Hematopoietic multipotent progenitor cell treated with erythropoietin and hydrocortisone succinate and interleukin-3 and kit ligand, for 15 days (in vitro differentiated cells): ENCODE measurements around the gene GRAMD1C.
"Not testable (repeated sequence)": the region's sequence is repeated elsewhere in the genome, so short reads cannot be mapped to it uniquely, and the experiment has no call there.

Experiments used
- DNase-seq: peaks from one replicate; pipeline ENCODE4 v3.0.0-alpha.2; 2015; ENCODE audit warnings: low spot score

GRAMD1C gene

DNA sequence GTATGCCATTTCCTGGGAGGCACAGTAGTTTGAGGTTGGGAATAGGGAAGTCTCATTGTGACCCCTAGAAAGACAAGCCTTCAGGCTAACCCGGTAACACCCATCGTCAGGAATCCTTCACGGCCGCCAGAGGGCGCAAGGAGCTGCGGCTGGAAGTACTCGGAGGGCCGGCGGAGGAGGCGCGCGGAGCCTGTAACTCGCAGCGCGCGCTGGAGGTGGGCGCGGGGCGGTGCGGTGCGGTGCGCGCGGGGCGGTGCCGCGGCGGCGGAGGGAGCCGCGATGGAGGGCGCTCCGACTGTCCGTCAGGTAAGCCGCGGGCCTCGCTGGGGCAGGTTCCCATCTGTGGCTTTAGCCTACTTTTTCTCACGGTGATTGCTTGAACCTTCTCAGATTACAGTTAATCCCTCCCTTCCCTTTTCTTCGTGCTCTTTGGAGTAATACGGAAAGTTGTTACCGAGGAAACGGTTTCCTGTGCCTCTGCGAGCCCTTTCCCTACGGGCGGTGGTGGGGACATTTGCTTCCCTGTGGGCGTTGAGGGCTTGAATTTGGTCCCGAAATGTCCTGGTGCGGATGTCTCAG is at the start of gene GRAMD1C:
TSS of gene GRAMD1C (plus strand) at position 158 of the 579 bp plus-strand sequence. CDS start at position 280, 122 bp downstream.
- peak; percentile 81 for DNase-seq

DNA sequence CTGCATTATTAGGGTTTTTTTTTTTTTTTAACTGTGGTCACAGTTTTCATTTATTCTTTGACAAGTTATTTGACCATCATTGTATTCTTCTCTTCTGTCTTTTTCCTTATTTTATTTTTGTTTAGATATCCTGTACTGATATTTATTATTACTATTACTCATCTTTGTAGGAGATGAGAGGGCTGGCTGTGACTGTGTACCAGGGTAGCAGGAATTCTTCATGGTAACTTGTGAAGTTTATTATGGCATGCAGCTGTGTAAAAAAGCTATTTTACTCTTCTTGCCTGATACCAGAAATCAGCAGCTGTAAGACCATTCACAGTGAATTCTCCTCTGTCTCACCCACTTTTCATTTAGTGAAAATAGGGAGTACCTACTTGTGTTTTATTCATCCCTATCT is 47.2 kb upstream of the GRAMD1C start:
- DNase-seq = no peak

DNA sequence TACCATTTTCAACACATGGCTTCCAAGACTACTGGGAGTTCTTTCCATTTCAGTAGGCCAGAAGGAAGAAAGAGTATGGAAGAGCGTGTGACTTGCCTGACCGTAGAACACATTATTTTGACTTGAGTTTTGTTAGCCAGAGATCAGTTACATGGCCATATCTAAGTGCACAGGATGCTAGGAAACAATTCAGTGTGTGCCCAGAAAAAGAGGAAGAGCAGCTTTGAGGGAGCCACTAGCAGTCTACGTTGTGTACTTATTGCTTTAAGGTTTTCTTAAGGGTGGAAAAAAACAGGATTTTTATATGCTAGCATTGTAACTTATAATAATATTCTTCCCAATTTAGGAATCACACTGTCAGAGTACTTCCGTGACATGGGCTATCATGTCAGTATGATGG is 44.1 kb upstream of the GRAMD1C start:
- no peak for DNase-seq

DNA sequence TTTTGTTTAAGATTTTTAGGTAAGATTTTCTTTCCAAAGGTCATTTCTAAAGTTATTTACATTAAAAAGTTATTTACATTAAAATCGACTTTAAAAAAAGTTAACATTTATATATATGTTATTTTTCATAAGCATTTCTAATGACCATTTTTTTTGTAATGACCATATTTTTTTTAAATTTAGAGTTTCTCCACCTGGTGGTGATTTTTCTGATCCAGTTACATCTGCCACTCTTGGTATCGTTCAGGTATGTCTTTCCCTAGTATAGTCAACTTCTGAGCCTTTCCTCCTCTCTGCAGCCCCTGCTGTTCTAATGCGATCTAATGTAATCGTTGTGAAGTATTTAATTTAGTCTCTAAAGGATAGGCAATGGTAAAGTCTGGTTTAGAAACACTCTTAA is 42.9 kb upstream of the GRAMD1C start:
- no peak for DNase-seq

DNA sequence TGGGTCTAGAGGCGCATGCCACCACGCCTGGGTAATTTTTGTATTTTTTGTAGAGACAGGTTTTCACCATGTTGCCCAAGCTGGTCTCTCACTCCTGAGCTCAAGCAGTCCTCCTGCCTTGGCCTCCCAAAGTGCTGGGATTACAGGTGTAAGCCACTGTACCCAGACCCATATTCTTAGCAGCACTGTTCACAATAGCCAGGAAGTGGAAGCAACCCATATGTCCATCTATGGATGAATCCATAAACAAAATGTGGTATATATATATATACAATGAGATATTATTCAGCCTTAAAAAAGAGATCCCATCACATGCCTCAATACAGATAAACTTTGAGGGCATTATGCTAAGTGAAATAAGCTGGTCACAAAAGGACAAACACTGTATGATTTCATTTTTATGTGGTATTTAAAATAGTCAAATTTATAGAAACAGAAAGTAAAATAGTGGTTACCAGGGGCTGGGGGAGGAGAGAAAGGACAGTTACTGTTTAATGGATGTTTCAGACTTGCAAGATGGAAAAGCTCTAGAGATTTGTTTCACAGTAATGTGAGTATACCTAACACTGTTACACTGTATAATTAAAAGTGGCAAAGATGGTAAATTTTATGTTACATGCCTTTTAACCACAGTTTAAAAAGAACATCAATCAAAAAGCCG is 35.7 kb upstream of the GRAMD1C start:
- no peak for DNase-seq

DNA sequence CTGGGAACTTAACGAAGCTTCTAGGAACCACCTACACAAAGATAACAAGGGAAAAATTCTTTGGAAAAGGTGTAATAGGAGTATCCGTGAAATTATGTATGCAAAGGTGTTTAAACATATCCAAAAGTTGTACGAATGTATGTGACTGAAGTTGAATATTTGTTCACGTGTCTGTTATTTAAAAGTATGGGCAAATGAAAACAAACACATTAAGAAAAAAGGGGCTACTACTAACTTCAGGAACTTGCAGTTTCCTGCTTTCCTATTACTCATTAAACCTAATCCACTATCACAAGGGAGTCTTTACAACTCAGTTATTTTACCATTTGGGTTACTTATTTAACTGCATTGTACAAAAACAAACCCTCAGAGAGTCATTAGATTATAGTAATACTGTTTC is 33.9 kb upstream of the GRAMD1C start:
- no peak for DNase-seq

DNA sequence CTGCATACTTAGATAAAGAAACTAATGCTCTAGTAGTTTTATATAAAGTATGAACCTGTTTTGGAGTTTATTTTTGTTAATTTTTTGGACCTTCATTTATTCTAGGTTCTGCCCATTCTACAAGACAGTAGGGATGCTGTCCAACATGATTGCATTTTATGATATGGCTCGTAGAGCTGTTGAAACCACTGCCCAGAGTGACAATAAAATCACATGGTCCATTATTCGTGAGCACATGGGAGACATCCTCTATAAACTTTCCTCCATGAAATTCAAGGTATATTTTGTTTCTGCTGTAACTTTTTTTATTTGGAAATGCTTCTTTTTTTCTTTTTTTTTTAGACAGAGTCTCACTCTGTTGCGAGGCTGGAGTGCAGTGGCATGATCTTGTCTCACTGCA is 33.3 kb upstream of the GRAMD1C start:
- DNase-seq = no peak

DNA sequence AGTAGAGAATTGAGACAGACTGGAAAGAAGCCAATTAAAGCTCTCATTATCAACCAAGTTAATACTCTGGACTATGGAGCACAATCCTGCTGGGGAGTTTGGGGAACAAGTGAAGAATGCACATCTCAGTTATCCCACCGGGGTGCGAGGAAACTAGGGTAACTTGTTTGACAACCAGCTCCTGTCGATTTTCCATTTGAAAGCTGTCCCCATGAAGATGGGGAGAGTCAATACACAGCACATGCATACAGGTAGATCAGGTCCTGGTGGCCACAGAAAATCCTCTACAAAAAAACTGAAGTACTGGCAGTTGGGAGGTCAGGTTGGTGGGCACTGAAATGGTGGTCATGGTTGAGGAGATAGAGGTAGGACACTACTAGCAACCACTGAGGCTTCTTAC is 25.7 kb upstream of the GRAMD1C start:
- DNase-seq = no peak

DNA sequence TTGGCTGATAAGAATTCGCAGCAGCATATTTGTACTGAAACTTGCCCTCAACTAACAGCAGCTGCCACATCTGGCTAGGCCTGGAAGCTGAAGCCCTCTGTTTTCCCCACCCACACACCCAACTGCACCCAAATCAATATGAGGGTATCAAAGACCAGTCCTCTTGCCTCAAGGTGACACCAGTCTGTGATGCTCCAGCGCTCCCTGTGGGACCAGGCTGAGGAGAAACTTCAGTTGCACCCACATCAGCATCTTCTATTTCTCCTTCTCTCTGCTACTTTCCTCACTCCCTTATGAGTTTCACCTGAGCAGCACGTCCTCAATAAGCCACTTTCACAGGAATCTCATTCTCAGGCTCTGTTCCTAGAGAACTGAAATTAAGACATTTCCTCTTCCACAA is 18.7 kb upstream of the GRAMD1C start:
- DNase-seq = no peak

DNA sequence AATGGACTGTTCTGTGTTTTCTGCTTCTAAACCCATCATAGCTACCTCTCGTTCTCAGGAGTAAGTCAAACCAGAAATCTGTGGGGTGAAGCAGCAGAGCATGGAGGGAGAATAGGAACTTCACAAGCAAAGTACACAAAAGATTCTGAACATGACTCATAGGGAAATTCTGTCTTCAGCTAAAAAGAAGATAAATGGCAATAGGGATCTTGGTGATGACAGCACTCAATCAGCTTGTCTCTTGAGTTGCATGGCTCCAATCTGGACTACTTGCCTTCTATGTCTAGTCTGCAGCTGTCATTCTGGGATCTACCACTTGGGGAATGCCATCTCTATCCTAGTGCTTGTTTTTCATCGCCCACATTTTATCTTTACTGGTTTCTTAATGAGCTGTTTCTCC is 13.5 kb upstream of the GRAMD1C start:
- DNase-seq = no peak

DNA sequence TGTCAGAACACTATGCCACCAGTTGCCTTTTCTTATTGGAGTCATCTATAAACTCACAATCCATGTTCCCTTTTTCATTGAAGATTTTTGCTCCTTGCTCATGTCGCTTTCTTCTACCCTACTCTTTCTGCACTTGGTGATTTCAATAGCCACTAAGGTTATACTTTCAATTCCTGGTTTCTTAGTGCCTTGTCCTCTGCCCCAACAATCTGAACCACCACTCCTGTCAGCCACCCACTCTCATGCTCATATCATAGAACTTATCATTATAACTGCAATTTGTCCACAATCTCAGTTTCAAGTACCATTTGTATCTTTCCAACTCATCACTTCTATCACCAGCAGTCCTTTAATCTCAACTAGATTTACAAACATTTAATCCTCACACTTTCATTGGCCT is 10.0 kb upstream of the GRAMD1C start:
- no peak for DNase-seq

DNA sequence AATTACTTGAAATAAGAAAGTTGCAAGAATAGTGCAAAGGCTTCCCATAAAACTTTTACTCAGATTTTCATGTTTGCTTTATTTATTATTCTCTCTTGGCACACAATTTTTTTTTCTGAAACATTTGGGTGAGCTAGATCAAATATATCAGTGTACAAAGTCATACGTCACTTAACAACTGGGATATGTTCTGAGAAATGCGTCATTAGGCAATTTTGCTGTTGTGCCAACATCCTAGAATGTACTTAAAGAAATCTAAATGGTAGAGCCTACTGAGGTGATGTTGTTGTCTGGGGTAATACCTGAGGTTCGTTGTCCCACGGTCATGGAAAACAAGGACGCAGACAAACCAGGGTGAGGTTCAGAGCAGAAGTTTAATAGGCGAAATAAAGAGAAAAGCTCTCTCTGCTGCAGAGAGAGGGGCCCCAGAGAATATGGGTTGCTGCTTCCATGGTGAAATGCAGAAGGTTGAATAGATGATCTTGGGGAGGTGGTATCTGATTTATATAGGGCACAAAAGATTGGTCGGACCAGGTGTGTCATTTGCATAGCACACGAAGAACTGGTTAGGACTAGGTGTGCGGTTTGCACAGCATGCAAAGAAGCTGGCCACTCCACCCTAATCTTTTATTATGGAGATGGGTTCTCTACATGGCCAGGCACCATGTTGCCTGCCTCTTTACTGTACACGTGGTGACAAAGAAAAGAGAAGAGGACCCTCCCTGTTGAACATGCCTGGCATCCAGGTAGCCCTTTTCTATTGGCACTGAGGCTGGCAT is 8.8 kb upstream of the GRAMD1C start:
- no peak for DNase-seq

DNA sequence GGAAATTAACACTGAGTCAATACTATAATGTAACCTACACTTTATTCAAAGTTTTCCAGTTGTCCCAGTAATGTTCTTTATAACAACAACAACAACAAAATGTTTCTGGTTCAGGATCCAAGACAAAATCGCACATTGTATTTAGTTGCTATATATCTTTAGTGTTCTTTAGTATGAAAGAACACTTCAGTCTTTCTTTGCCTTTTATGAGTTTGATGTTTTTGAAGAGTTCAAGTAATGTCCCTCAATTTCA is 7.6 kb upstream of the GRAMD1C start:
- no peak for DNase-seq

DNA sequence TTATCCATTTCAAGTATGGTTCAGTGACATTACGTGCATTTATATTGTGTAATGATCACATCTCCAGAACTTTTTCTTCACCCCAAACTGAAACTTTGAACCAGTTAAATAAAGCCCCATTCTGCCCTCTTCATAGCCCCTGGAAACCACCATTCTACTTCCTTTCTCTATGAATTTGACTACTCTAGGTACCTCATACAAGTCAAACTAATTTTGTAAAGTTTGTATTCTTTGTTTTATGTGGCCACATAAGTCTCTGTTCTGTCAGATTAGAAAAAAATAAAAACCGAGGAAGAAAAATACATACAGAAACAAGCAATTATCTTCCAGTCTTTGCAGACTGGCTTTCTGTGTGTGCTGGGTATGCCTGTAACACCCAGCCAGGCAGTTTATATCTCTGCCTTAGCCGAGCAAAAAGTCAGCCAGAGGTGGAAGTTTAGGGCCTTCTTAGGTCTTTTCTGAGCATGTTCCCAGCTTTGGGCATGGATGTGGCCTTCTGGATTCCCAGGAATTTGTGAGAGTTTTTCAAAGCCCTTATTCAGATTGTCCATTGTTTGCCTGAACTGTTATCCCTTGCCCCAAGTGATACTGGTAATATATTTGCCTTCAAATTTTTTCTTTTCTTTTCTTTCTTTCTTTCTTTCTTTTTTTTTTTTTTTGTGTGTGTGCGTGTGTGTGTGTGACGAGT is 6.0 kb upstream of the GRAMD1C start:
- no peak for DNase-seq

DNA sequence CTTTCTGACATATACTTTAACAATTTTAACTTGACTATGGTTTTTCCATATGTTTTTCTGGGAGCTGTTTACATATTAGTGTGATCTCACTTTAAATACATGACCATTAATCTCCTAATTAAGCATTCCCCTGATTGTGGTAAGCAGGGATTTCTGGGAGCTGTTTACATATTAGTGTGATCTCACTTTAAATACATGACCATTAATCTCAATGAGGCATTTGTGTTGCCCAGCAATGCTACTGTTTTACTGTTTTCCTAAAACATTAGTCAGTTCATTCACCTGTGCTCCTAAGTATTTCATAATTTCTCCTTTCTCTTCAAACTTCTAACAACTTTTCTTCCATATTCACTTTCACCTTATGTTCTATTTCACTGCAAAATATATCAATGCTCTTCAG is 3.6 kb upstream of the GRAMD1C start:
- no peak for DNase-seq

DNA sequence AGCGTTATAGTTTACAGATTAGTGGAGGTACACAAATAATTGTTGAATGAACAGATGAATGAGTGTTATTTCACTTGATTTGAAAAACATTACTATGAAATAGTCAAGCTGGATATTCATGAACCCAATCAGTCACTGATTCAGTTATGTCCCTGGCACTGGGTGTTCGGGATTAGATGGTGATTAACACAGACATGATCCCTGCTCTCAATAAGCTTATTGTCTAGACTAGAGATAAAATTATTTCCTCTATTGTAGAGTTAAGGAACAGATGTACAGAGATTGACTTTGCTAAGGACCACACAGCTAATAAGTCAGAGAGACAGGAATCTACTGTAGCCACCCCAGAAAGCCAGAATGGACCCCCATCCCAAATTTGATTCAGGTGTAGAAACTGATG is 963 bp downstream of the GRAMD1C start:
- DNase-seq = no peak

DNA sequence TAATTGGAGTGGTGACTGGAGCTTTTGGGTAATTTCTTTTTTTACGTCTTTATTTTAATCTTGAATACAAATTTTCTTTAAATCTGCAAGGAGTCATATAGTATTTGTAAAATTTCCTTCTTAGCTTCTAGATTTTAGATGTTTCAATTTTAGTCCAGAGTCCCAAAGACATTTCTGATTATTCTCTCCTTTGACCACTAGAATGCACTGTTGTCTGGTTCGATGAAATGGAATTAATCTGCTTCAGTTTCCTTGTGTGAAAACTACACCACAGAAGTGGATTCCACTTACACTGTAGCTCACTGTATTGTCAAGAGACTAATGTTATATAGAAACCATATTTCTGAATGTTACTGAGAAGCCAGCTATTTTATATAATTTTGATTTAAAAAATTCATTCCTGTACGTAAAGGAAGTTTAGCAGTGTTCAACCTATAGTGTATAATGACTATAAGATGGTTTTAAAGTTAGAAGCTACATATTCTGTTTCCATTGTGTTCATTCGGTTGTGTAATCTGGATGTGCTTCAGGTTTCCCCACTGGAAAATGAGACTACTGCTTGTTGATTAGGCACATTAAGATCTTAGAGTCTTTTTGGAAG is 6.1 kb downstream of the GRAMD1C start:
- peak; percentile 15 for DNase-seq

DNA sequence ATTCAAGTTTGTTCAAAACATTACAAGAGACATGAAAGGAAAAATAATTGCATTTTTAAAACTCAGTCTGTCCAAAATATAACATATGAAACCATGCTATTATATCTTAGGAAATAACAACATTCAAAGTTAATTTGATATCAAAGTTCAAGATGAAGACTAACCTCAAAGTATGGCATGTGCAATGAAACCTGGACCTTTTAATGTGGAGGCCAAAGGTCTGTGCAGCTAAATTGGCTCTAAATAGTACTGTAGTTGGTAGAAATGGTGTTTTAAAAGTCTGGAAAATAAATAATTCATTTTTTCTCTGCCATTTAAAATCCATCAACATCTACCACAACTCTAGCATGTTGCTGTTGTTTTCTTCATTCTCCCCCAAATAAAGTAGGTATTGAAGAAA is 8.7 kb downstream of the GRAMD1C start:
- no peak for DNase-seq

DNA sequence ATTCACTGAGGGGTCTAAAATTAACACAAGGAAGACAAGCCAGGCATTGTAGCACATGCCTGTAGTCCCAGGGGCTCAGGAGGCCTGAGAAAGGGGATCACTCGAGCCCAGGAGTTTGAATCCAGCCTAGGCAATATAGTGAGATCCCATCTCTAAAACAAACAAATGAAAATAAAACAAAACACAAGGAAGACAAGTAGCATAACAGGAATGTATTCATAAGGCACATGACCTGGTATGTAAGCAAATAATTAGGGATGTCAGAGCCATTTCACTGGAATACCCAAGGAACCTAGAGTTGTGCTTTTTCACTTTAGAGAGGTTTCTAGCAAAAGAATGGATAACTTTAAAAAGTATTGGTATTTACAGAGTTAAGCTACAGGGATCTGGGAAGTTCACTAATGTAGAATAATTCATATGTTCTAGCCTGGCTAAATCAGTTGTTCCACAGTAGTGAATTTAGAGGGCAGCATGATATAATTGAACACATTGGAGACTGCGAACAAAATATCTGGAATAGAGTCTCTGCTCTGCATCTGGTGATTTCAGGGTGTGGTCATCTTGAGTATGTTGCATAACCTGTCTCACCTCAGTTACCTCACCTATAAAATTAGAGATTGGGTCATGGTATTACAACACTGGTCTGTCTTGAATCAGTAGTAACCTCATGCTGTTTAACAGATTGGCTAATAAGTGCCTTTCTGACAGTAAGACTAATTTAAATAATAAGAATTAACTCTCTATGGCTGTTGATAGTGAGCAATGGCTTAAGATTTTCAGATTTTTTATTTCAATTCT is 9.3 kb downstream of the GRAMD1C start:
- no peak for DNase-seq

DNA sequence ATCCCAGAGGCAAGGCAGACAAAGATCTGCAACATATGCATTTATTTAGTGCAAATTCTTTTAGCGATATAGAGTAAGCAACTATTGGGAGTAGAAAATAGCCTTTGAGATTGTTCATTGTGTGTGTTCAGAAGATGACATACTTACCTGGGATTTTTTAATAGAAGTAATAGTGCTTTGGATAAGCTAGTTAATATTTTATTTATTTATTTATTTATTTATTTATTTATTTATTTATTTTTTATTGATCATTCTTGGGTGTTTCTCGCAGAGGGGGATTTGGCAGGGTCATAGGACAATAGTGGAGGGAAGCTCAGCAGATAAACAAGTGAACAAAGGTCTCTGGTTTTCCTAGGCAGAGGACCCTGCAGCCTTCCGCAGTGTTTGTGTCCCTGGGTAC is 10.5 kb downstream of the GRAMD1C start:
- not testable (repeated sequence) for DNase-seq

DNA sequence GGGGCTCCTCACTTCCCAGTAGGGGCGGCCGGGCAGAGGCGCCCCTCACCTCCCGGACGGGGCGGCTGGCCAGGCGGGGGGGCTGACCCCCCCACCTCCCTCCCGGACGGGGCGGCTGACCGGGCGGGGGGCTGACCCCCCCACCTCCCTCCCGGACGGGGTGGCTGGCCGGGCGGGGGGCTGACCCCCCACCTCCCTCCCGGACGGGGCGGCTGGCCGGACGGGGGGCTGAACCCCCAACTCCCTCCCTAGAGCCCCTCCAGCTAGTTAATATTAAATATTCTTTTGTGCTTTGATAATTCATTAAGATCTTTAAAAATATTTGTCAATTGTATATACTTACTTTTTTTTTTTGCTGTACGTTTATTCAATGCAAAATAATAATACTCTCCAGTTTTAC is 11.3 kb downstream of the GRAMD1C start:
- DNase-seq = not testable (repeated sequence)

DNA sequence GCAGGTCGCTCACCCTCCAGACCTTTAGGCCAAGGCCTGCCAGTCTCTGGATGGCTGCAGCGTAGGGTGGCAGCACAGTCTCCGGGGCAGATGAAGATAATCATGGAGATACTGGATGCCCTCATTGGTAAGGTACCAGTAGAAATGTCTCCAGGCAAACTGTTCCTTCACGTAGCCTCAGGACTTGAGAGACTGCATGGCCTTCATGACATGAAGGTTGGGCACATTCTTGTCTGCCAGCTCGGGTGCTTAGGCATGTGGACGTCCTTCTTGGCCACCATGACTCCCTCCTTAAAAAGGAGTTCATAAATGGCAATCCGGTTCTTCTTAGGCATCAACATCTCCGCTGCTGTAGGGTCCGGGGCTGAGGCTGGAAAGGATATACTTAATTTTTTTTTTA is 11.8 kb downstream of the GRAMD1C start:
- DNase-seq = not testable (repeated sequence)
